Liver (tissue), 9 donors: ENCODE data around the gene NMBR. TPM values are rescaled to one million over a fixed set of nuclear protein-coding genes. Genes with fewer than 3 reads are reported as not detected.

ENCODE experiments used
- DNase-seq: peaks from one replicate; pipeline ENCODE4 v3.0.0-alpha.2; 2017; ENCODE audit warnings: low spot score
- H3K27ac ChIP-seq, 2 donors: one replicate each; pipeline ENCODE4 v1.7.0; 2013; ENCODE audit warnings: inconsistent platforms in 2 of 2, low read length in 2 of 2, control low read depth in 1 of 2, low read depth in 1 of 2, mild to moderate bottlenecking in 1 of 2
- H3K27me3 ChIP-seq, 4 donors: one replicate each; pipeline versions ENCODE4 v1.6.1 to v1.7.0; 2013; ENCODE audit warnings: low read length in 3 of 4, inconsistent platforms in 1 of 4, mild to moderate bottlenecking in 1 of 4, moderate library complexity in 1 of 4; ENCODE audit not compliant: control insufficient read depth in 4 of 4, insufficient read depth in 4 of 4
- H3K36me3 ChIP-seq, 4 donors: one replicate each; pipeline versions ENCODE4 v1.6.1 to v1.7.0; 2013; ENCODE audit warnings: low read length in 3 of 4, mild to moderate bottlenecking in 3 of 4, low read depth in 1 of 4, moderate library complexity in 1 of 4; ENCODE audit not compliant: control insufficient read depth in 4 of 4, insufficient read depth in 3 of 4
- H3K4me1 ChIP-seq, 4 donors: one replicate each; pipeline versions ENCODE4 v1.6.1 to v1.7.0; 2013; ENCODE audit warnings: low read length in 3 of 4, mild to moderate bottlenecking in 3 of 4, moderate library complexity in 1 of 4; ENCODE audit not compliant: control insufficient read depth in 4 of 4, insufficient read depth in 4 of 4
- H3K4me3 ChIP-seq, 3 donors: one replicate each; pipeline versions ENCODE4 v1.6.1 to v1.7.0; 2013; ENCODE audit warnings: low read length in 3 of 3, control low read depth in 1 of 3, low read depth in 1 of 3, mild to moderate bottlenecking in 1 of 3
- H3K9ac ChIP-seq, 2 donors: one replicate each; pipeline ENCODE4 v1.7.0; 2013; ENCODE audit warnings: low read length in 2 of 2, mild to moderate bottlenecking in 2 of 2, moderate library complexity in 2 of 2, control low read depth in 1 of 2, low read depth in 1 of 2
- H3K9me3 ChIP-seq, 4 donors: one replicate each; pipeline versions ENCODE4 v1.6.1 to v1.7.0; 2013; ENCODE audit warnings: low read length in 3 of 4; ENCODE audit not compliant: control insufficient read depth in 4 of 4
- EGR1 ChIP-seq, 2 donors: IDR thresholded peaks; 2 replicates each; pipeline ENCODE4 v1.6.1; 2016 to 2018; ENCODE audit warnings: antibody characterized with exemption in 2 of 2, low read depth in 2 of 2
- FOXA1 ChIP-seq: IDR thresholded peaks from 2 replicates; pipeline ENCODE4 v1.6.1; 2016; ENCODE audit warnings: antibody characterized with exemption
- FOXA2 ChIP-seq: IDR thresholded peaks from 2 replicates; pipeline ENCODE4 v1.6.1; 2016; ENCODE audit warnings: antibody characterized with exemption
- GABPA ChIP-seq, 2 donors: IDR thresholded peaks in 1 of 2; conservative IDR thresholded peaks in 1 of 2; 2 replicates each; pipeline ENCODE4 v1.6.1; 2016; ENCODE audit warnings: antibody characterized with exemption in 2 of 2, mild to moderate bottlenecking in 1 of 2, moderate library complexity in 1 of 2
- HNF4A ChIP-seq, 2 donors: conservative IDR thresholded peaks; 2 replicates each; pipeline ENCODE4 v1.6.1; 2016; ENCODE audit warnings: antibody characterized with exemption in 2 of 2, mild to moderate bottlenecking in 2 of 2
- HNF4G ChIP-seq: IDR thresholded peaks from 2 replicates; pipeline ENCODE4 v1.6.1; 2016; ENCODE audit warnings: antibody characterized with exemption
- JUND ChIP-seq, 2 donors: IDR thresholded peaks; 2 replicates each; pipeline ENCODE4 v1.6.1; 2016; ENCODE audit warnings: antibody characterized with exemption in 2 of 2
- NR2F2 ChIP-seq: IDR thresholded peaks from 2 replicates; pipeline ENCODE4 v1.6.1; 2016; ENCODE audit warnings: antibody characterized with exemption
- RAD21 ChIP-seq, 2 donors: IDR thresholded peaks; 2 replicates each; pipeline ENCODE4 v1.6.1; 2016; ENCODE audit warnings: antibody characterized with exemption in 2 of 2, mild to moderate bottlenecking in 2 of 2
- RXRA ChIP-seq, 2 donors: IDR thresholded peaks; 2 replicates each; pipeline ENCODE4 v1.6.1; 2017 to 2018; ENCODE audit warnings: antibody characterized with exemption in 2 of 2, mild to moderate bottlenecking in 1 of 2
- SP1 ChIP-seq: IDR thresholded peaks from 2 replicates; pipeline ENCODE4 v1.6.1; 2018; ENCODE audit warnings: antibody characterized with exemption, mild to moderate bottlenecking
- TAF1 ChIP-seq: conservative IDR thresholded peaks from 2 replicates; pipeline ENCODE4 v1.6.1; 2016; ENCODE audit warnings: antibody characterized with exemption, mild to moderate bottlenecking
- YY1 ChIP-seq: IDR thresholded peaks from 2 replicates; pipeline ENCODE4 v1.6.1; 2016; ENCODE audit warnings: antibody characterized with exemption, mild to moderate bottlenecking
- WGBS: extraction: QIAGEN DNeasy Blood & Tissue Kit; methylation state at CpG from one replicate; pipeline ENCODE4 v1.1.7; 2013; 5-methylcytosine and 5-hydroxymethylcytosine counted together
- polyA plus RNA-seq, 2 donors: library from polyadenylated mRNA; stranded (reverse) in 1 of 2; unstranded in 1 of 2; fragments of 200-250 nt in 1 of 2; fragments of >200 nt in 1 of 2; fragmentation: Nextera tagmentation in 1 of 2; extraction: Ambion mirVana in 1 of 2; gene quantifications; one replicate each; pipeline versions ENCODE4 v1.2.1 to v1.2.3, GENCODE V29; 2013 to 2015
- total RNA-seq, 2 donors: library from RNA; depleted of rRNA; stranded (reverse); fragments of >200 nt; gene quantifications; one replicate each; pipeline ENCODE4 v1.2.3, GENCODE V29; 2014
- TF ChIP-seq, protein P1 (sequence below): IDR thresholded peaks from 2 replicates; pipeline ENCODE4 v1.6.1; 2016; ENCODE audit warnings: antibody characterized with exemption
- TF ChIP-seq, protein P2 (sequence below): IDR thresholded peaks from 2 replicates; pipeline ENCODE4 v1.6.1; 2016; ENCODE audit warnings: antibody characterized with exemption, mild to moderate bottlenecking
- TF ChIP-seq, protein P3 (sequence below): IDR thresholded peaks from 2 replicates; pipeline ENCODE4 v1.6.1; 2016; ENCODE audit warnings: antibody characterized with exemption
- TF ChIP-seq, protein P4 (sequence below): IDR thresholded peaks from 2 replicates; pipeline ENCODE4 v1.6.1; 2016; ENCODE audit warnings: antibody characterized with exemption
- TF ChIP-seq, protein P5 (sequence below): fragments of 150-350 bp; IDR thresholded peaks from 2 replicates; pipeline ENCODE4 v1.5.1; 2017; ENCODE audit warnings: improper control_type of control experiment, low read depth, low read length; ENCODE audit not compliant: missing input control
- donor health status: healthy.
- donor health status: healthy.
- donor health status: healthy.
- donor health status: healthy.
- donor health status: healthy.

Gene NMBR
- total and polyA plus RNA-seq, 4 donors, result not detected

DNA sequence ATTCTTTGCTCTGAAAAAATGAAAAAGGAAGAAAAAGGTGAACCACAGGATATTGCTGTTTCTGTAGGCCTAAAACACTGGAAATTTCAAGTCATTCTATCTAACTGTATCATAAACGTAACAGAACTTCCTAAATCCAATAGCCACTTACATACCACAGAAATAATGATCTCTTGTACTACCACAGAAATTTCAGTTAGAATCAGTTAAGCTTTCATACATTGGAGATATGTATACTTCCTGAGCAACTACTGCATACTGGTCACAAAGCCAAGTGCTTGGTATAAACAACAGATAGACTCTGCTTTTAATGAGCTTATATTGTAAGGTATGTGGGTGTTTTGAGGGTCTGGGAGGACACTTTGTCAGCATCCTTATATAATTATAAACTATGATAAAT is 38.7 kb upstream of the NMBR start:
- no peak for DNase-seq

More for the DNA sequence above, 38.7 kb upstream of the NMBR start:
- Histone ChIP-seq H3K9me3 (no peaks in the 10 kb centered on the region), H3K4me3 (no peak overlapping the region), H3K36me3 (peaks cover 0 to 5% (median 1%) of the 10 kb centered on the region in 4 donors), H3K4me1 (no peaks in the 10 kb centered on the region), H3K9ac (no peak overlapping the region), H3K27me3 (no peaks in the 10 kb centered on the region), H3K27ac (no peak overlapping the region)
- 96% methylated on average over 1 of the region's 1 CpG for WGBS
- TF ChIP-seq, protein P1, sequence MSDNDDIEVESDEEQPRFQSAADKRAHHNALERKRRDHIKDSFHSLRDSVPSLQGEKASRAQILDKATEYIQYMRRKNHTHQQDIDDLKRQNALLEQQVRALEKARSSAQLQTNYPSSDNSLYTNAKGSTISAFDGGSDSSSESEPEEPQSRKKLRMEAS, result no peak
- TF ChIP-seq RAD21 (IDR thresholded peaks at IDR 0.05) (no peak), HNF4G (no peak), GABPA (IDR thresholded peaks at IDR 0.05 in 1 of 2, conservative IDR thresholded peaks at IDR 0.05 in 1 of 2) (no peak), NR2F2 (no peak), FOXA1 (no peak), RXRA (IDR thresholded peaks at IDR 0.05) (no peak), YY1 (no peak), TAF1 (no peak), SP1 (no peak), FOXA2 (no peak), JUND (IDR thresholded peaks at IDR 0.05) (no peak), EGR1 (IDR thresholded peaks at IDR 0.05; ENCODE audit: low read depth in 2 of 2) (no peak), HNF4A (conservative IDR thresholded peaks at IDR 0.05) (no peak)
- TF ChIP-seq, protein P2, sequence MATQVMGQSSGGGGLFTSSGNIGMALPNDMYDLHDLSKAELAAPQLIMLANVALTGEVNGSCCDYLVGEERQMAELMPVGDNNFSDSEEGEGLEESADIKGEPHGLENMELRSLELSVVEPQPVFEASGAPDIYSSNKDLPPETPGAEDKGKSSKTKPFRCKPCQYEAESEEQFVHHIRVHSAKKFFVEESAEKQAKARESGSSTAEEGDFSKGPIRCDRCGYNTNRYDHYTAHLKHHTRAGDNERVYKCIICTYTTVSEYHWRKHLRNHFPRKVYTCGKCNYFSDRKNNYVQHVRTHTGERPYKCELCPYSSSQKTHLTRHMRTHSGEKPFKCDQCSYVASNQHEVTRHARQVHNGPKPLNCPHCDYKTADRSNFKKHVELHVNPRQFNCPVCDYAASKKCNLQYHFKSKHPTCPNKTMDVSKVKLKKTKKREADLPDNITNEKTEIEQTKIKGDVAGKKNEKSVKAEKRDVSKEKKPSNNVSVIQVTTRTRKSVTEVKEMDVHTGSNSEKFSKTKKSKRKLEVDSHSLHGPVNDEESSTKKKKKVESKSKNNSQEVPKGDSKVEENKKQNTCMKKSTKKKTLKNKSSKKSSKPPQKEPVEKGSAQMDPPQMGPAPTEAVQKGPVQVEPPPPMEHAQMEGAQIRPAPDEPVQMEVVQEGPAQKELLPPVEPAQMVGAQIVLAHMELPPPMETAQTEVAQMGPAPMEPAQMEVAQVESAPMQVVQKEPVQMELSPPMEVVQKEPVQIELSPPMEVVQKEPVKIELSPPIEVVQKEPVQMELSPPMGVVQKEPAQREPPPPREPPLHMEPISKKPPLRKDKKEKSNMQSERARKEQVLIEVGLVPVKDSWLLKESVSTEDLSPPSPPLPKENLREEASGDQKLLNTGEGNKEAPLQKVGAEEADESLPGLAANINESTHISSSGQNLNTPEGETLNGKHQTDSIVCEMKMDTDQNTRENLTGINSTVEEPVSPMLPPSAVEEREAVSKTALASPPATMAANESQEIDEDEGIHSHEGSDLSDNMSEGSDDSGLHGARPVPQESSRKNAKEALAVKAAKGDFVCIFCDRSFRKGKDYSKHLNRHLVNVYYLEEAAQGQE, result no peak
- TF ChIP-seq, protein P3, sequence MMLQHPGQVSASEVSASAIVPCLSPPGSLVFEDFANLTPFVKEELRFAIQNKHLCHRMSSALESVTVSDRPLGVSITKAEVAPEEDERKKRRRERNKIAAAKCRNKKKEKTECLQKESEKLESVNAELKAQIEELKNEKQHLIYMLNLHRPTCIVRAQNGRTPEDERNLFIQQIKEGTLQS, result no peak
- TF ChIP-seq, protein P4, sequence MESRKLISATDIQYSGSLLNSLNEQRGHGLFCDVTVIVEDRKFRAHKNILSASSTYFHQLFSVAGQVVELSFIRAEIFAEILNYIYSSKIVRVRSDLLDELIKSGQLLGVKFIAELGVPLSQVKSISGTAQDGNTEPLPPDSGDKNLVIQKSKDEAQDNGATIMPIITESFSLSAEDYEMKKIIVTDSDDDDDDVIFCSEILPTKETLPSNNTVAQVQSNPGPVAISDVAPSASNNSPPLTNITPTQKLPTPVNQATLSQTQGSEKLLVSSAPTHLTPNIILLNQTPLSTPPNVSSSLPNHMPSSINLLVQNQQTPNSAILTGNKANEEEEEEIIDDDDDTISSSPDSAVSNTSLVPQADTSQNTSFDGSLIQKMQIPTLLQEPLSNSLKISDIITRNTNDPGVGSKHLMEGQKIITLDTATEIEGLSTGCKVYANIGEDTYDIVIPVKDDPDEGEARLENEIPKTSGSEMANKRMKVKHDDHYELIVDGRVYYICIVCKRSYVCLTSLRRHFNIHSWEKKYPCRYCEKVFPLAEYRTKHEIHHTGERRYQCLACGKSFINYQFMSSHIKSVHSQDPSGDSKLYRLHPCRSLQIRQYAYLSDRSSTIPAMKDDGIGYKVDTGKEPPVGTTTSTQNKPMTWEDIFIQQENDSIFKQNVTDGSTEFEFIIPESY, result no peak
- TF ChIP-seq, protein P5, sequence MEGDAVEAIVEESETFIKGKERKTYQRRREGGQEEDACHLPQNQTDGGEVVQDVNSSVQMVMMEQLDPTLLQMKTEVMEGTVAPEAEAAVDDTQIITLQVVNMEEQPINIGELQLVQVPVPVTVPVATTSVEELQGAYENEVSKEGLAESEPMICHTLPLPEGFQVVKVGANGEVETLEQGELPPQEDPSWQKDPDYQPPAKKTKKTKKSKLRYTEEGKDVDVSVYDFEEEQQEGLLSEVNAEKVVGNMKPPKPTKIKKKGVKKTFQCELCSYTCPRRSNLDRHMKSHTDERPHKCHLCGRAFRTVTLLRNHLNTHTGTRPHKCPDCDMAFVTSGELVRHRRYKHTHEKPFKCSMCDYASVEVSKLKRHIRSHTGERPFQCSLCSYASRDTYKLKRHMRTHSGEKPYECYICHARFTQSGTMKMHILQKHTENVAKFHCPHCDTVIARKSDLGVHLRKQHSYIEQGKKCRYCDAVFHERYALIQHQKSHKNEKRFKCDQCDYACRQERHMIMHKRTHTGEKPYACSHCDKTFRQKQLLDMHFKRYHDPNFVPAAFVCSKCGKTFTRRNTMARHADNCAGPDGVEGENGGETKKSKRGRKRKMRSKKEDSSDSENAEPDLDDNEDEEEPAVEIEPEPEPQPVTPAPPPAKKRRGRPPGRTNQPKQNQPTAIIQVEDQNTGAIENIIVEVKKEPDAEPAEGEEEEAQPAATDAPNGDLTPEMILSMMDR, result no peak
